Activated CD8-positive, alpha-beta memory T cell treated with anti-CD3 and anti-CD28 coated beads, Interleukin-2, amount 50 U/mL, for 24 hours (primary cell): ENCODE results near the gene KCNJ11.

Experiments
- DNase-seq: peaks from one replicate; pipeline ENCODE4 v3.0.0-alpha.2; 2020; ENCODE audit errors: extremely low read depth

KCNJ11 gene

DNA sequence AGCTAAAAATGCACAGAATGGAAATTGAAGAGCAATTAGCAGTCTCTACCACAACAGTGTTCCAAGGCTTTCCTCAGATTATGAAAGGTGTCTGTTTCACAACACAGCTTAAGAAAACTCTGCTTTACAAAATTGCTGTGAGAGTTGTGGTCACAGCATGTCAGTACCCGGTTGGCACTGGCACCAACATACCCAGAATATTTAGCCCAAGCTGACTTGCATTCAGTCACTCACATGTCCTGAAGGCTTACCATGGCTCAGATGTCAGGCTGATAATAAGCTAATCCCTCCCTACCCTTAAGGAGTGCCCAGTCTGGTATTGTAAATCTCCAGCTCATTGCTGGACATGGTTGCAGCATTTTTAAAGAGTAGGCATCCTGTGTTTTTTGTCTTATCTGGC lies 22.0 kb downstream of the KCNJ11 start:
- DNase-seq, result no peak

- DNase-seq, result no peak
Measured at GRCh38 chr11:17354601-17354991, 33.9 kb downstream of the KCNJ11 start.

- no peak for DNase-seq
Measured at GRCh38 chr11:17353821-17354600, 34.4 kb downstream of the KCNJ11 start.

GRCh38 chr11:17352950-17353820 lies 35.3 kb downstream of the KCNJ11 start:
- no peak for DNase-seq

DNA sequence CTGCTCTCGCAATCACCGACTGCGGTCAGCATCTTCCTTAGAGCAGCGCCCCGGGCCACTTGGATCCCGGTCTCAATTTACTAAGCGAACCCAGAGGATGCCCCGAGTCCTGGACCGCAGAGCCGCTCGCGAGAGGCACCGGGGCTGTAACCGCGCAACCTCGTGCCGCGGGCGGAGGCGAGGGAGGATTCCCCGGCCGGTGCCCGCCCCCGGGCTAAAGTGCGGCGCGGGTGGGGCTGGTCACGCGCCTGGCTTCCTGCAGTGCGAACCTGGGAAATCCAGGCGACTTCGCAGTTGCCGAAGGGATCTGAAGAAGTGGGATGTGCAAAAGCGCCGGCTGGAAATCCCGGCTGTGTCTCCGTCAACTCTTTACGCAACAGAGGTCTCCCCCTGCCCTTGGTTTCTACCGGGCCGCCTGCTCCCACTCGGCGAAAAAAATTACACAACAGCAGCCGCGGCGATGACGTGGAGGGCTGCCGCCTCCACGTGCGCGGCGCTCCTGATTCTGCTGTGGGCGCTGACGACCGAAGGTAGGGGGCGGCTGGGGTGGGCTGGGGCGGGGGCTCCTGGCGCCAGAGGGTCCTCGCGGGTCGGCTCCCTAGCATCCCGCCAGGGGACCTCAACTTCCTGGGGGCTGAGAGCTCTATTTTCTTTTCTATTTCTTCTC lies 36.8 kb downstream of the KCNJ11 start, which contains the start of gene NCR3LG1:
TSS of gene NCR3LG1 (plus strand) at position 291 of the 667 bp plus-strand sequence. CDS start at position 461, 170 bp downstream.
- no peak for DNase-seq

GRCh38 chr11:17351172-17351509 lies 37.3 kb downstream of the KCNJ11 start:
- no peak for DNase-seq

DNA sequence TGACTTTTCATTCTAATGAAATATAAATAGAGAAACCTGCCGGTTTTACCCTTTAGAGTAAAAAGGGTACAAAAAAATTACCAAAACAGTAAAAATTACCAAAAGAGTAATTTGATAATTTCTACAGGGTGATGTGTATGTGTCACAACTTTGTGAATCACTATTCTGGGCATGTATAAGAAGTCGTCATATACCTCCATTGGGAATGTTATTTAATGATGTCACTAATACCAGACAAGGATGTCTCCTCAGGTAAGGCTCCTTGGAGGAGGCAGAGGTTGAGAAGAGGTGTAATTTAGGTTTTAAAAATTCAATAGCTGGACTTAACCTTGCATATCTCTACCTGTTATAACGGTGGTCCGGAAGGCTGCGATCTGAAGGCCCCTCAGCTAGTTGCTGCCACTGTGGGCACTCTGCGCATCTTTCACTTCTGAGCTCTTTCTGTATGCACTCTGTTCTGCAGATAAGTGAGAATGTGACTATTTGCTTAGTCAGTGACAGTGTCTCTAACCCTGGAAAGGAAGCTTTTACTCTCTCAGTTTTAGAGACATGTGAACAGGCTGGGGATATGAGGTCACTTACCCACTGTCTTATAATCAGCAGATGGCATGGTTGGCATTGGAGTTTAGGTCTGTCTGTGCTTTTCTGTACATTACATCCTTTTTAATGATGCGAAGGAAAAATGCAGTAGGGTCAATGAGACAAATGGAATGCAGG lies 37.8 kb downstream of the KCNJ11 start:
- no peak for DNase-seq

DNA sequence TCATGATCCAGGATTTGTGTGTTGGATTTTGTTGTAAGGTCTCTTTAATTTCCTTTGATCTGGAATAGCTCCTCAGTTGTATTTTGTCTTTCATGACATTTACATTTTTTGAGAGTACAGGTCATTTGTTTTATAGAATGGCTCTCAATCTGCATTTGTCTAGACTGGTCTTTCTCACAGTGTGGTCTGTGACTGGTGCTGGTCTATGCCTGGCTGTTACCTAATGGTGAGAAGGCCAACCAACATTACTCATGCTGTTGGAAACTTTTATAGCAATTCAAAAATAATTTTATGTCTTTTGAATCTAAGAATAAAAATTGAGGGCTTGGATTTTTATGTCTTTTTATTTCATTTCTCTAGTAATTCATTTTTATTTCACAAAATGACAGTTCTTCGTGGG lies 40.8 kb downstream of the KCNJ11 start:
- DNase-seq, result no peak

DNA sequence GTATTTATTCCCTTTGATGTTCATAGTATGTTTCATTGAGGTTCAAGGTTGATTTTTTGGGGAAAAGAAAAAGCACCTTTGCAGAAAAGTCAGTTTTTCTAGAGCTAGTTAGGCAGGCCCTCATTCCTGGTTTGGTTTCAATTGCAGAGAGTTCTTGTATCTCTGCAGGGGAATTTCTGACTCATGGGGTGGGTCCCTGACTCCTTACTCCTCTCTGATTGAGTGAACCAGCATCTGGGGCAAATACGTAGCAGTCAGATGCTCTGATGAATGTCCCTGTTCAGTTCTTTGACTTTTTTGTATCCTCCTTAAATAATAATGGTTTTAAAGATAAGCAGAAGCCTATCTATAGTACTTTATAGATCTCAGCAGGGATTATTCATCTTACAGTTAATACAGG lies 44.6 kb downstream of the KCNJ11 start:
- no peak for DNase-seq

DNA sequence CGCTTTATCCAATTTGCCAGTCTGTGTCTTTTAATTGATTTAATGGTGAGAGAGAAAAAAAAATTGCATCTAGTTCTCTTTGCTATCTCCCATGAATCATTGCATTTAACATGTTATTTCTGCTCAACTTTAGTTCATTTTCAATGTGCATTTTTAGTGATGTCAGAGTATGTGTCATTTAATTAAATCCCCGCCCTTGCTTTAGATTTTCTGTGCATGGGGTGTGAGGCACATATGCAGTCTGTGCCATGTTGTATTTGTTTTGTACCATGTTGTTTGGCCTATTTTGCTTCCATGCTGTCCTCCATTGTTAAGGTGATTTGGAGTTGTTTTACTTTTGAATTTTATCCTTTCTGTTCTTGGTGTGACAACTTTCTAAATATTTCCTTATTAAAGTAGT lies 45.2 kb downstream of the KCNJ11 start:
- no peak for DNase-seq
